ENCODE data around the gene TP63. TPM values are rescaled to one million over a fixed set of nuclear protein-coding genes. Genes with fewer than 3 reads are reported as not detected.

Gene TP63
- total and polyA plus RNA-seq, 2 experiments from 2014 or later = not detected

- TF ChIP-seq CTCF (conservative IDR thresholded peaks at IDR 0.05; ENCODE audit: low read depth in 2 of 2) = no peak
Measured at GRCh38 chr3:189673535-189673934, 42.3 kb downstream of the TP63 start (continued).

DNA sequence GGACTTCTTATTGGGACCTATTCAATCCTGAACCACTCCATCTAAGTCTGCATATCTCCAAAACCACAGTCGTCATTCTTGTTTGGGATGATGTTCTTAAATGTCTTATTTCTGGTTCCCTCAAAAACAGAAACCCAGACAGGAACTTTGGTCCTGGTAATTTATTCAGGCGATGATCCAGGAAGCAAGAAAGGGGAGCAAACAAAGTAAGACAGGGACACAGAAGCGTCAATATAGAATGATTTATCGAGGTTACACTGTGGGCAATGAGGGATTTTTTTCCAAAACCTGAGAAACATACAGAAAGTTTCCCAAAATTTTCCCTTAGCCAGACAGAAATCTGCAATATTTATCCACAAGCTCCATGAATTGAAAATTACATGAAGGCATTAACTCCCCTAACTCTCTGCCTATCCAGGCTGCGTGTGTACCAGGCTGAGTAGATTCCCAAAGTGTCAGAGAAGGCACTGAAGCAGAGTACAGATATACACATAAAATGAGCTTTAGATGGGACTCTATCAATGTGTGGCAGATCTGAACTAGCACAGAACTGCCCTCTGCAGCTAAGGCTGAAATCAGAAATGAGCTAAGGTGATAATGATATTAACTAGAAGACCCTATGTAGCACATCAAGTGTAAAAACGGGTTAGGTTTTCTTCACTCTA is 43.2 kb downstream of the TP63 start:
- TF ChIP-seq EZH2 (IDR thresholded peaks at IDR 0.05; ENCODE audit: low read depth, unreplicated experiment) = no peak
- TF ChIP-seq CTCF (conservative IDR thresholded peaks at IDR 0.05; ENCODE audit: low read depth in 2 of 2) = no peak
- TF ChIP-seq ZNF114 (CRISPR knock-in tag; IDR thresholded peaks at IDR 0.05) = no peak
- TF ChIP-seq EZH2phosphoT487 (IDR thresholded peaks at IDR 0.05; ENCODE audit: unreplicated experiment) = no peak
- no peak for TF ChIP-seq ZNF462 (CRISPR knock-in tag; IDR thresholded peaks at IDR 0.05)
- Histone ChIP-seq H3F3A (replicated peaks; ENCODE audit: low read depth) (no peaks in the 10 kb centered on the region), H3K27me3 (ENCODE audit: insufficient read depth) (no peaks in the 10 kb centered on the region), H3K4me3 (no peak overlapping the region), H3K4me2 (no peak overlapping the region), H3K9me2 (ENCODE audit: insufficient read depth) (no peaks in the 10 kb centered on the region), H3K79me2 (replicated peaks; ENCODE audit: insufficient read depth) (no peaks in the 10 kb centered on the region), H4K20me1 (replicated peaks; ENCODE audit: insufficient read depth) (no peaks in the 10 kb centered on the region), H3K27ac (ENCODE audit: low read depth) (no peak overlapping the region), H3K4me1 (ENCODE audit: insufficient read depth) (peaks cover 4% of the 10 kb centered on the region), H2AFZ (no peak overlapping the region), H3K36me3 (ENCODE audit: insufficient read depth) (no peaks in the 10 kb centered on the region)
- H3K27ac Mint-ChIP-seq = no peak overlapping the region
- no peak for ATAC-seq
- H3K36me3 Mint-ChIP-seq (ENCODE audit: low read depth) = no peaks in the 10 kb centered on the region
- DNase-seq (ENCODE audit: low spot score) = no peak
- no peaks in the 10 kb centered on the region for H3K27me3 Mint-ChIP-seq (ENCODE audit: insufficient read depth, low read depth, poor library complexity)
- no peak overlapping the region for H3K4me3 Mint-ChIP-seq
- H3K4me1 Mint-ChIP-seq = peaks cover 6% of the 10 kb centered on the region
- no peaks in the 10 kb centered on the region for H3K9me3 Mint-ChIP-seq

Measured in GM23338 (cell line).